Mesenchymal stem cell (in vitro differentiated cells and primary cell): ENCODE data around the gene ADORA2B.

Experiments
- DNase-seq: peaks from one replicate; pipeline ENCODE4 v3.0.0-alpha.2; 2013
- H2AFZ ChIP-seq: one replicate; pipeline ENCODE4 v1.6.1; 2013; ENCODE audit warnings: low read depth, mild to moderate bottlenecking, control low read depth, inconsistent platforms, low read length, moderate library complexity
- H2AK5ac ChIP-seq: 2 replicates; pipeline ENCODE4 v1.6.1; 2013; ENCODE audit warnings: low read length, moderate library complexity, mild to moderate bottlenecking, inconsistent platforms; ENCODE audit not compliant: severe bottlenecking
- H2BK120ac ChIP-seq: one replicate; pipeline ENCODE4 v1.6.1; 2013; ENCODE audit warnings: low read depth, mild to moderate bottlenecking, inconsistent platforms, low read length, moderate library complexity
- H2BK12ac ChIP-seq, 2 experiments: one replicate each; pipeline ENCODE4 v1.6.1; 2013; ENCODE audit warnings: inconsistent platforms in 2 of 2, low read length in 2 of 2, mild to moderate bottlenecking in 2 of 2, moderate library complexity in 2 of 2, control low read depth in 1 of 2
- H2BK15ac ChIP-seq: one replicate; pipeline ENCODE4 v1.6.1; 2013; ENCODE audit warnings: mild to moderate bottlenecking, low read depth, inconsistent platforms; ENCODE audit not compliant: poor library complexity, severe bottlenecking
- H2BK5ac ChIP-seq: 2 replicates; pipeline ENCODE4 v1.6.1; 2013; ENCODE audit warnings: low read depth, mild to moderate bottlenecking, low read length, control low read depth, inconsistent platforms; ENCODE audit not compliant: poor library complexity, severe bottlenecking
- H3K14ac ChIP-seq, 2 experiments: one replicate each; pipeline ENCODE4 v1.6.1; 2013; ENCODE audit warnings: inconsistent platforms in 2 of 2, low read length in 2 of 2, control low read depth in 1 of 2, mild to moderate bottlenecking in 1 of 2, moderate library complexity in 1 of 2
- H3K18ac ChIP-seq, 2 experiments: one replicate each; pipeline ENCODE4 v1.6.1; 2013; ENCODE audit warnings: inconsistent platforms in 2 of 2, low read length in 2 of 2, control low read depth in 1 of 2, low read depth in 1 of 2, mild to moderate bottlenecking in 1 of 2
- H3K23ac ChIP-seq, 2 experiments: one replicate each; pipeline ENCODE4 v1.6.1; 2013; ENCODE audit warnings: inconsistent platforms in 2 of 2, low read length in 2 of 2, mild to moderate bottlenecking in 2 of 2, moderate library complexity in 2 of 2, control low read depth in 1 of 2
- H3K27ac ChIP-seq: 2 replicates; pipeline ENCODE4 v1.5.1; 2013; ENCODE audit warnings: mild to moderate bottlenecking, moderate library complexity, low read length, control low read depth, inconsistent platforms; ENCODE audit not compliant: poor library complexity, severe bottlenecking
- H3K27me3 ChIP-seq, 2 experiments: 2 replicates each; pipeline versions ENCODE4 v1.6.1 to v1.7.0; 2013; ENCODE audit warnings: low read length in 2 of 2, mild to moderate bottlenecking in 2 of 2, moderate library complexity in 2 of 2, control low read depth in 1 of 2, inconsistent platforms in 1 of 2; ENCODE audit not compliant: control insufficient read depth in 1 of 2, insufficient read depth in 1 of 2
- H3K36me3 ChIP-seq, 2 experiments: 2 replicates each; pipeline versions ENCODE4 v1.6.1 to v1.7.0; 2013; ENCODE audit warnings: low read length in 2 of 2, control low read depth in 1 of 2, inconsistent platforms in 1 of 2, low read depth in 1 of 2, mild to moderate bottlenecking in 1 of 2; ENCODE audit not compliant: insufficient read depth in 2 of 2, control insufficient read depth in 1 of 2
- H3K4ac ChIP-seq, 2 experiments: one replicate each; pipeline ENCODE4 v1.6.1; 2013; ENCODE audit warnings: inconsistent platforms in 2 of 2, low read length in 2 of 2, mild to moderate bottlenecking in 2 of 2, moderate library complexity in 2 of 2, control low read depth in 1 of 2, low read depth in 1 of 2
- H3K4me1 ChIP-seq: 2 replicates; pipeline ENCODE4 v1.6.1; 2013; ENCODE audit warnings: low read depth, low read length, control low read depth; ENCODE audit not compliant: control insufficient read depth, insufficient read depth
- H3K4me2 ChIP-seq: 2 replicates; pipeline ENCODE4 v1.6.1; 2013; ENCODE audit warnings: low read length, mild to moderate bottlenecking, inconsistent platforms; ENCODE audit not compliant: poor library complexity, severe bottlenecking
- H3K4me3 ChIP-seq, 2 experiments: 2 replicates each; pipeline versions ENCODE4 v1.5.1 to v1.7.0; 2013; ENCODE audit warnings: low read length in 2 of 2, mild to moderate bottlenecking in 2 of 2, control low read depth in 1 of 2, low read depth in 1 of 2; ENCODE audit not compliant: insufficient read depth in 1 of 2
- H3K79me1 ChIP-seq: replicated peaks from 2 replicates; pipeline ENCODE4 v1.6.1; 2013; ENCODE audit warnings: mild to moderate bottlenecking, control low read depth, low read length, inconsistent platforms; ENCODE audit not compliant: poor library complexity, severe bottlenecking
- H3K9ac ChIP-seq: 2 replicates; pipeline ENCODE4 v1.7.0; 2013; ENCODE audit warnings: mild to moderate bottlenecking, low read length, moderate library complexity
- H3K9me3 ChIP-seq: 2 replicates; pipeline ENCODE4 v1.7.0; 2013; ENCODE audit warnings: mild to moderate bottlenecking, low read length; ENCODE audit not compliant: control insufficient read depth
- H4K8ac ChIP-seq: one replicate; pipeline ENCODE4 v1.6.1; 2013; ENCODE audit warnings: inconsistent platforms, mild to moderate bottlenecking, low read length, moderate library complexity
- H4K91ac ChIP-seq: one replicate; pipeline ENCODE4 v1.6.1; 2013; ENCODE audit warnings: mild to moderate bottlenecking, low read length, inconsistent platforms
- WGBS: methylation state at CpG from one replicate; pipeline ENCODE4 v1.1.7; 2013; ENCODE audit warnings: mixed read lengths; 5-methylcytosine and 5-hydroxymethylcytosine counted together

ADORA2B gene

DNA sequence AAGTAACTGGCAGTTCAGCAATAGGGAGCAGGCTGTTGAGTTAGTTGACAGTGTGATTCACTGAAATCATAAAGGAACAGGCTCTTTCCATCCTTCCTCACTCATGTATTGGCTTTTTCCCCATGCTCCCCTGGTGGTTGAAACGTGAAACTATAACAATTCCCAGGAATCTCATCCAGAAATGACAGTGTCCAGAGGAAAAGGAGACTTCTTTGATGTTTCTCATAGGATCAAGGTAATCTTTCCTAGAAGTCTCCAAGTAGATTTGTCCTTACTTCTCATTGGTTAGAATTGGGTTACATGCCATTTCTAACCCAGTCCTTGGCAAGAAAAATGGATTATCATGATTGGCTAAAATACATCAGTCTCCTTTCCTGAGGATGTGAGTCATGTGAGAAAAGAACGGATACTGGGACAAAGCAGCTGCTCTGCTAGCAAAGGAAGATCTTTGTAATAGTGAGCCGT is 69.0 kb downstream of the ADORA2B start:
- H3K79me1 ChIP-seq = peaks cover 7% of the 10 kb centered on the region
- H3K4me3 ChIP-seq = no peak overlapping the region
- no peak overlapping the region for H2BK5ac ChIP-seq
- no peak overlapping the region for H2AK5ac ChIP-seq
- no peak overlapping the region for H3K23ac ChIP-seq
- no peak overlapping the region for H4K8ac ChIP-seq
- H3K36me3 ChIP-seq = peaks cover 22 to 68% of the 10 kb centered on the region in 2 experiments
- H2BK12ac ChIP-seq = no peak overlapping the region
- no peak overlapping the region for H2BK120ac ChIP-seq
- H3K18ac ChIP-seq = no peak overlapping the region
- no peak overlapping the region for H2AFZ ChIP-seq
- no peak overlapping the region for H3K4me2 ChIP-seq
- peaks cover 2% of the 10 kb centered on the region for H3K4me1 ChIP-seq
- 0% methylated on average over 1 of the region's 3 CpGs for WGBS
- no peak overlapping the region for H3K9ac ChIP-seq
- no peak overlapping the region for H2BK15ac ChIP-seq
- H3K27me3 ChIP-seq = no peaks in the 10 kb centered on the region
- H3K9me3 ChIP-seq = no peaks in the 10 kb centered on the region
- DNase-seq = peak; percentile 86
- H3K4ac ChIP-seq = no peak overlapping the region
- H3K27ac ChIP-seq = peak overlapping the region; percentile 55
- no peak overlapping the region for H3K14ac ChIP-seq
- no peak overlapping the region for H4K91ac ChIP-seq

DNA sequence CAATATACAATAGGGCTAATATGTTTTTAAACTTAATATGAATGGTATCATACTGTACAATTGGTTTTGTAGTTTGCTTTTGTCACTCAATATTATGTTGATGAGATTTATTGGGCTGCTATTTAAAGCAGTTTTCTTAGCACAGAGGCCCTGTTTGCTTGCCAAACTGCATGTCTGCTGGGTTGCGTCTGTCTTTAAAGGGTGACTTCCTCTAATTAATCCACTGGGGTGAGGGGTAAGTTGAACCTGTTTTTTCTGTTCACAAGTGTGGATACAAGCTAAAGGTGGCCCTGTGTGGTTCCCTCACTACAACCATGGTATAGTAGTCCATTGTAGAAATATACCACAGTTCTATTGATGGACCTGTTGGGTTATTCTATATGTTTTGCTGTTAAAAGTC is 74.4 kb downstream of the ADORA2B start:
- no peak overlapping the region for H4K91ac ChIP-seq
- H3K36me3 ChIP-seq = peaks cover 25 to 83% of the 10 kb centered on the region in 2 experiments
- no peak overlapping the region for H2BK15ac ChIP-seq
- H3K4me1 ChIP-seq = peaks cover 2% of the 10 kb centered on the region
- H4K8ac ChIP-seq = no peak overlapping the region
- H3K9me3 ChIP-seq = no peaks in the 10 kb centered on the region
- no peak overlapping the region for H2AFZ ChIP-seq
- DNase-seq = no peak
- no peak overlapping the region for H3K4ac ChIP-seq
- no peak overlapping the region for H3K14ac ChIP-seq
- H2BK5ac ChIP-seq = no peak overlapping the region
- H3K79me1 ChIP-seq = peaks cover 10% of the 10 kb centered on the region
- 100% methylated on average over 1 of the region's 1 CpG for WGBS
- no peak overlapping the region for H2BK120ac ChIP-seq
- H3K18ac ChIP-seq = no peak overlapping the region
- H3K27ac ChIP-seq = no peak overlapping the region
- H2AK5ac ChIP-seq = no peak overlapping the region
- no peak overlapping the region for H3K4me2 ChIP-seq
- H3K9ac ChIP-seq = no peak overlapping the region
- no peak overlapping the region for H3K4me3 ChIP-seq
- H3K23ac ChIP-seq = no peak overlapping the region
- H3K27me3 ChIP-seq = no peaks in the 10 kb centered on the region
- H2BK12ac ChIP-seq = no peak overlapping the region

DNA sequence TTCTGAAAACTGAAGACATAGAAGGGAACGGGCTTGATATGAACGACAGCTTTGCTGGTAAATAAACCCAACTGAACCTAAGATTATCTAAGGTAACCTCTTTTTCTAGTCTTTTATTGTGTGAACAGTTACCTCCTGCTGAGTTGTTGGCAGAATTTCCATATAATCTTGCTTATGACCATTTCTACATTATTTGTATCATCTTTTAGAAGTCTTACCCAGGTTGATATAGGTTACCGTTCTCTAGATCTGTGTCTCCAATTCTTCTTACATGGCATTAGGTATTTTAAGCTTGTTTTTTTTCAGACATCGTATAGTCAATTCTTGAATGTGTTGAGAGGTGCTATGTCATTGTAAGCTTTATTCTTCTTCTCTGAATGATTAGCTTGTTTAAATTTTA is 79.0 kb downstream of the ADORA2B start:
- no peak overlapping the region for H2BK5ac ChIP-seq
- H2AK5ac ChIP-seq = no peak overlapping the region
- H3K9ac ChIP-seq = no peak overlapping the region
- H3K18ac ChIP-seq = no peak overlapping the region
- H3K36me3 ChIP-seq = peaks cover 16 to 91% of the 10 kb centered on the region in 2 experiments
- no peak overlapping the region for H4K91ac ChIP-seq
- no peak overlapping the region for H2BK120ac ChIP-seq
- H3K9me3 ChIP-seq = no peaks in the 10 kb centered on the region
- H3K23ac ChIP-seq = no peak overlapping the region
- H3K4me3 ChIP-seq = no peak overlapping the region
- no peak overlapping the region for H2BK12ac ChIP-seq
- H3K4me2 ChIP-seq = no peak overlapping the region
- H4K8ac ChIP-seq = no peak overlapping the region
- no peaks in the 10 kb centered on the region for H3K27me3 ChIP-seq
- no peak for DNase-seq
- no peak overlapping the region for H3K14ac ChIP-seq
- WGBS = 100% methylated on average over 1 of the region's 4 CpGs
- H2AFZ ChIP-seq = no peak overlapping the region
- peaks cover 2% of the 10 kb centered on the region for H3K4me1 ChIP-seq
- H3K4ac ChIP-seq = no peak overlapping the region
- no peak overlapping the region for H3K27ac ChIP-seq
- H3K79me1 ChIP-seq = peaks cover 11% of the 10 kb centered on the region
- no peak overlapping the region for H2BK15ac ChIP-seq

DNA sequence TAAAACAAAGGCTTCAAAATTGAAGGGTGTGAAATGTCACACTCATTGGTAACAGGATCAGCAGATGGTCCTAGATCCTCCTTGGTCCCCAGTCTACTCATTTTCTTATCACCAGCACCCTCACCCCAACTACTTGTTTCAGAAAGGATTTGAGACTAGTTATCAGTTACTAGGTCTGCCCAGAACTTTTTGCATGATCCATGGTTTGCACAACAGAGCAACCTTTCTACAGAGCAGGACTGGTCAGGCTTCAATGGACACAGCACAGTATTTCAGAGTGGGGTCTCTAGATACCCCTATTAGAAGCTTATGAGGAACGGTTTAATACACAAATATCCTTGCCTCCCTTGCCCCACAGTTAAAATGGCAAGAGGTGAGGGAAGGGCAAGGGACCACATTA is 80.3 kb downstream of the ADORA2B start:
- H4K8ac ChIP-seq = no peak overlapping the region
- WGBS = no CpG with 5 or more reads among the region's 1 CpG
- no peak overlapping the region for H2BK5ac ChIP-seq
- H2BK120ac ChIP-seq = no peak overlapping the region
- H3K4me2 ChIP-seq = no peak overlapping the region
- H3K79me1 ChIP-seq = peaks cover 15% of the 10 kb centered on the region
- no peak overlapping the region for H3K23ac ChIP-seq
- peaks cover 13 to 92% of the 10 kb centered on the region in 2 experiments for H3K36me3 ChIP-seq
- H3K4ac ChIP-seq = no peak overlapping the region
- H2BK15ac ChIP-seq = no peak overlapping the region
- H3K14ac ChIP-seq = no peak overlapping the region
- no peak overlapping the region for H2BK12ac ChIP-seq
- H3K9ac ChIP-seq = no peak overlapping the region
- H3K18ac ChIP-seq = no peak overlapping the region
- no peak overlapping the region for H2AK5ac ChIP-seq
- no peak overlapping the region for H2AFZ ChIP-seq
- no peaks in the 10 kb centered on the region for H3K27me3 ChIP-seq
- DNase-seq = no peak
- no peak overlapping the region for H4K91ac ChIP-seq
- H3K4me1 ChIP-seq = peaks cover 2% of the 10 kb centered on the region
- no peak overlapping the region for H3K4me3 ChIP-seq
- H3K27ac ChIP-seq = no peak overlapping the region
- no peaks in the 10 kb centered on the region for H3K9me3 ChIP-seq
